Mucosa of descending colon (tissue), 3 donors: ENCODE measurements around the gene MTPN. TPM values are rescaled to one million over a fixed set of nuclear protein-coding genes. Genes with fewer than 3 reads are reported as not detected.

Experiments used
- ATAC-seq: fragments of 200-7000 bp; cut with Tn5 transposase; one replicate; pipeline ENCODE4 v1.9.1; 2020; ENCODE audit warnings: mild to moderate bottlenecking, moderate library complexity
- DNase-seq, 3 donors: peaks; one replicate each; pipeline ENCODE4 v3.0.0-alpha.2; 2020
- H3K36me3 ChIP-seq: fragments of 200-600 bp; one replicate; pipeline ENCODE4 v1.8.0; 2021; ENCODE audit warnings: low read depth, mild to moderate bottlenecking
- H3K4me1 ChIP-seq: fragments of 200-600 bp; one replicate; pipeline ENCODE4 v1.8.0; 2021; ENCODE audit warnings: low read depth, mild to moderate bottlenecking
- H3K4me3 ChIP-seq: fragments of 200-600 bp; one replicate; pipeline ENCODE4 v1.8.0; 2021; ENCODE audit warnings: mild to moderate bottlenecking
- H3K9me3 ChIP-seq: fragments of 200-600 bp; one replicate; pipeline ENCODE4 v1.8.0; 2021; ENCODE audit warnings: mild to moderate bottlenecking
- CTCF ChIP-seq: fragments of 200-600 bp; IDR thresholded peaks from one replicate; pipeline ENCODE4 v1.8.0; 2022; ENCODE audit warnings: antibody characterized with exemption, mild to moderate bottlenecking
- intact Hi-C, 2 donors: fragments of 100-400 bp; cut with DNase I in 1 of 2; cut with micrococcal nuclease in 1 of 2; formaldehyde crosslinking; loops; one replicate each; pipeline versions ENCODE4 v1.11.0 to v1.11.1; 2022; cut with DNase I, micrococcal nuclease
- total RNA-seq, 3 donors: library from RNA; stranded (reverse); fragmentation: NEBNext Ultra II Directional in 2 of 3; extraction: Animal tissue kit (Norgen Biotek cat#: 25700) in 2 of 3; gene quantifications; one replicate each; pipeline versions ENCODE4 v1.2.1 to v1.2.4, GENCODE V29; 2021 to 2023
- donor health status: DM: no; HTN: no; CAD: no; lungs with moderate emphysema.
- donor health status: DM: no; HTN: no; CAD: no.
- donor health status: DM: no; HTN: yes; CAD: no.

The MTPN gene
- total RNA-seq, 3 donors from 2014 or later: 93.1 to 97.9 (median 97.0) TPM

- Histone ChIP-seq H3K9me3 (no peaks in the 10 kb centered on the region), H3K36me3 (no peaks in the 10 kb centered on the region), H3K4me1 (no peaks in the 10 kb centered on the region), H3K4me3 (no peak overlapping the region)
- ATAC-seq: no peak
- intact Hi-C loops: no loop called here
- TF ChIP-seq CTCF: no peak
- no peak for DNase-seq
Measured at GRCh38 chr7:135884495-135885232, 92.5 kb downstream of the MTPN start.

GRCh38 chr7:135879233-135879632 is 97.9 kb downstream of the MTPN start:
- no peaks in the 10 kb centered on the region for H3K9me3 ChIP-seq
- no peak overlapping the region for H3K4me3 ChIP-seq
- ATAC-seq (no peak), DNase-seq (no peak)
- no peaks in the 10 kb centered on the region for H3K36me3 ChIP-seq
- no peak for TF ChIP-seq CTCF
- intact Hi-C loops: no loop called here
- H3K4me1 ChIP-seq: no peaks in the 10 kb centered on the region

GRCh38 chr7:135878284-135878683 is 98.9 kb downstream of the MTPN start:
- intact Hi-C loops: no loop called here
- no peak for TF ChIP-seq CTCF
- no peaks in the 10 kb centered on the region for H3K9me3 ChIP-seq
- no peak for ATAC-seq
- H3K4me3 ChIP-seq: no peak overlapping the region
- DNase-seq: no peak
- H3K4me1 ChIP-seq: no peaks in the 10 kb centered on the region
- H3K36me3 ChIP-seq: no peaks in the 10 kb centered on the region

GRCh38 chr7:135877805-135878204 is 99.4 kb downstream of the MTPN start:
- DNase-seq: no peak
- H3K36me3 ChIP-seq: no peaks in the 10 kb centered on the region
- no peak overlapping the region for H3K4me3 ChIP-seq
- peak; percentile 40 for ATAC-seq
- H3K9me3 ChIP-seq: no peaks in the 10 kb centered on the region
- intact Hi-C loops: no loop called here
- H3K4me1 ChIP-seq: no peaks in the 10 kb centered on the region
- no peak for TF ChIP-seq CTCF

Other genes with a start within 250 kb of the MTPN start
- not detected for gene SLC13A4, start 249.2 kb downstream of the MTPN start, total RNA-seq
- 1 to 10 TPM in 2 of 3 donors, under 1 TPM in 1; 0.26 to 3.5 (median 1.3) TPM for gene FAM180A, start 228.5 kb downstream of the MTPN start, total RNA-seq